Right atrium auricular region (tissue), 2 donors: Measurements from ENCODE around the gene ST6GALNAC5. TPM values are rescaled to one million over a fixed set of nuclear protein-coding genes. Genes with fewer than 3 reads are reported as not detected.
"Not testable (repeated sequence)": the region's sequence is repeated elsewhere in the genome, so short reads cannot be mapped to it uniquely, and the experiment has no call there.

Experiments used
- DNase-seq: peaks from one replicate; pipeline ENCODE4 v3.0.0-alpha.2; 2019; ENCODE audit warnings: low spot score
- H3K27ac ChIP-seq, 2 donors: fragments of 200-600 bp; sonication (generic); 1 replicate in 1 of 2; 2 replicates in 1 of 2; pipeline ENCODE4 v1.5.1; 2016 to 2019
- H3K27me3 ChIP-seq, 2 donors: fragments of 200-600 bp; sonication (generic); one replicate each; pipeline versions ENCODE4 v1.5.1 to v1.6.0; 2017 to 2019
- H3K36me3 ChIP-seq: fragments of 200-600 bp; sonication (generic); one replicate; pipeline ENCODE4 v1.5.1; 2016
- H3K4me1 ChIP-seq, 2 donors: fragments of 200-600 bp; sonication (generic); one replicate each; pipeline versions ENCODE4 v1.5.1 to v1.6.0; 2017 to 2019
- H3K4me3 ChIP-seq, 2 donors: fragments of 200-600 bp; sonication (generic); 1 replicate in 1 of 2; 2 replicates in 1 of 2; pipeline ENCODE4 v1.5.1; 2017 to 2019; ENCODE audit warnings: mild to moderate bottlenecking in 1 of 2, moderate library complexity in 1 of 2
- H3K9me3 ChIP-seq, 2 donors: fragments of 200-600 bp; sonication (generic); one replicate each; pipeline ENCODE4 v1.5.1; 2019
- CTCF ChIP-seq, 2 donors: fragments of 200-600 bp; sonication (generic); IDR thresholded peaks; one replicate each; pipeline ENCODE4 v1.5.1; 2019; ENCODE audit warnings: antibody characterized with exemption in 2 of 2
- total RNA-seq, 2 donors: library from RNA; depleted of rRNA; stranded (reverse); fragments of >200 nt; gene quantifications; one replicate each; pipeline ENCODE4 v1.1.0, GENCODE V29; 2016

ST6GALNAC5 gene
- total RNA-seq, 2 donors from 2014 or later: 1.8 to 1.9 TPM

DNA sequence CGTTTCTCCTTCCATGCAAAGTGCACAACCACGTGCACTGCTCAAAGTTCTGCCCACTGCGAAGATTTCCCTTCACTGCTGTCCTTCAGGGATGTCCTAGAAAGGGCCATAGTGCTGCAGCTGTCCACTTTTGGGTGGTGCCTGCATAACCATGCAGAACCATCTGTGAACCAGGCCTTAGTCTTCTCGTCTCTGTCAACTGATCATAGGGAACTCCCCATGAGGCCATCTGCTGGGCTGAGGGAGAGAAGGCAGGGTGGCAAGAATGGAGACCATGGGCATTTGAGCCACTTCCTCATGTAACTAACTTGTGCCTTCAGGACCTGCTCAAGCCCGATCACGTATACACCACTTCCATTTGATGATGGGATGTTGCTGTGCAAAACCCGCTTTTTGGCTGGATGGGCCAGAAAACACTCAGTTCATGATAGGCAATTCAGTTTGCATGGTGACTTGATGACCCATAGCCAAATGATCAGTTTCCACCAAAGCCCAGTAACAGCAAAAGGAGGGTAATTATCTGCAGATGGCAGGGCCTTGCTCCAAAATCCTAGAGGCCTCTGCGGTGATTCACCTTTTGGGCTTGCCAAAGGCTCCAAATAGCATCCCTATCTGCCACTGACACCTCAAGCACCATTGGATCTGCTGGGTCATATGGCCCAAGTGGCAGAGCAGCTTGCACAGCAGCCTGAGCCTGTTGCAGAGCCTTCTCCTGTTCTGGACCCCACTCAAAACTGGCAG is 9.5 kb downstream of the ST6GALNAC5 start:
- no peak overlapping the region for H3K4me3 ChIP-seq
- no peak overlapping the region for H3K27ac ChIP-seq
- no peak for DNase-seq
- no peaks in the 10 kb centered on the region for H3K4me1 ChIP-seq
- no peaks in the 10 kb centered on the region for H3K9me3 ChIP-seq
- H3K36me3 ChIP-seq: no peaks in the 10 kb centered on the region
- no peaks in the 10 kb centered on the region for H3K27me3 ChIP-seq
- TF ChIP-seq CTCF (IDR thresholded peaks at IDR 0.05): no peak

GRCh38 chr1:76879014-76879413 is 11.7 kb downstream of the ST6GALNAC5 start:
- not testable (repeated sequence) for H3K9me3 ChIP-seq, DNase-seq, H3K27ac ChIP-seq, H3K27me3 ChIP-seq, H3K4me3 ChIP-seq, H3K4me1 ChIP-seq, H3K36me3 ChIP-seq

DNA sequence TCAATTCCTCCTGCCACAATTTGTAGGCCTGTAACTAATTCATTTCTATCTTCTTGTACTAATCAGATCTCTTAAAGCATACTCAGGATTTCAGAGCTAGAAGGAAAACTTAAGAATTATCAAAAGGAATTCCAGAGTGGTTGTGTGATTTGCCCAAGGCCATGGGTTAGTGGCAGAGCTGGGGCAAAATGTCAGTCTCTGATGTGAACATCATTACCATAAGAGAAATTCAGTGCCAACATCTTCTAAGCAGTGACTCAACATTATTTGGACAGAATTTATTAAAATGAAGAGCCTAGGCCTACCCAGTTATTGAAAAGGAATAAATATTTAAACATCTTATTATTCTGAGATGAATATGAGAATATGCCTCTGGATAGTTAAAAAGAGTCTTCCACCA is 14.5 kb downstream of the ST6GALNAC5 start:
- H3K4me3 ChIP-seq: no peak overlapping the region
- no peak for TF ChIP-seq CTCF (IDR thresholded peaks at IDR 0.05)
- no peak for DNase-seq

GRCh38 chr1:76891931-76892622 is 24.8 kb downstream of the ST6GALNAC5 start:
- Histone ChIP-seq H3K9me3 (peaks cover 0 to 6% of the 10 kb centered on the region in 2 donors), H3K4me1 (no peaks in the 10 kb centered on the region), H3K27me3 (no peaks in the 10 kb centered on the region), H3K27ac (no peak overlapping the region), H3K4me3 (no peak overlapping the region), H3K36me3 (no peaks in the 10 kb centered on the region)
- DNase-seq: no peak
- TF ChIP-seq CTCF (IDR thresholded peaks at IDR 0.05): no peak

More for the DNA sequence above, 14.5 kb downstream of the ST6GALNAC5 start:
- no peak overlapping the region for H3K27ac ChIP-seq
- no peaks in the 10 kb centered on the region for H3K4me1 ChIP-seq
- no peaks in the 10 kb centered on the region for H3K36me3 ChIP-seq
- H3K9me3 ChIP-seq: no peaks in the 10 kb centered on the region
- H3K27me3 ChIP-seq: no peaks in the 10 kb centered on the region

GRCh38 chr1:76892675-76893074 is 25.4 kb downstream of the ST6GALNAC5 start:
- Histone ChIP-seq H3K4me3 (no peak overlapping the region), H3K27me3 (no peaks in the 10 kb centered on the region), H3K9me3 (peaks cover 0 to 6% of the 10 kb centered on the region in 2 donors), H3K4me1 (no peaks in the 10 kb centered on the region), H3K27ac (no peak overlapping the region), H3K36me3 (no peaks in the 10 kb centered on the region)
- DNase-seq: no peak
- TF ChIP-seq CTCF (IDR thresholded peaks at IDR 0.05): no peak

GRCh38 chr1:76901158-76901767 is 34.0 kb downstream of the ST6GALNAC5 start:
- Histone ChIP-seq H3K27ac (no peak overlapping the region), H3K36me3 (no peaks in the 10 kb centered on the region), H3K27me3 (no peaks in the 10 kb centered on the region), H3K4me1 (no peaks in the 10 kb centered on the region), H3K9me3 (no peaks in the 10 kb centered on the region), H3K4me3 (no peak overlapping the region)
- no peak for DNase-seq
- peak in 1 of 2 donors; percentile 58 for TF ChIP-seq CTCF (IDR thresholded peaks at IDR 0.05)
